GM18517 (cell line): Measurements from ENCODE around the gene SENP2.
"Not testable (repeated sequence)": the region's sequence is repeated elsewhere in the genome, so short reads cannot be mapped to it uniquely, and the experiment has no call there.

Experiments
- ATAC-seq: cut with Tn5 transposase; IDR thresholded peaks from one replicate; pipeline ENCODE4 v1.9.1; 2021; ENCODE audit warnings: mild to moderate bottlenecking, moderate library complexity; ENCODE audit not compliant: unreplicated experiment

Gene SENP2

GRCh38 chr3:185585859-185586685 is at the start of gene SENP2:
Gene SENP2, plus strand, starts transcription at chr3:185586295. Its CDS starts 119 bp downstream, at chr3:185586414.
- ATAC-seq = peak; percentile 96

GRCh38 chr3:185537369-185537970 is 48.6 kb upstream of the SENP2 start:
- ATAC-seq = peak; percentile 99

GRCh38 chr3:185539934-185540333 is 46.2 kb upstream of the SENP2 start:
- ATAC-seq = no peak

DNA sequence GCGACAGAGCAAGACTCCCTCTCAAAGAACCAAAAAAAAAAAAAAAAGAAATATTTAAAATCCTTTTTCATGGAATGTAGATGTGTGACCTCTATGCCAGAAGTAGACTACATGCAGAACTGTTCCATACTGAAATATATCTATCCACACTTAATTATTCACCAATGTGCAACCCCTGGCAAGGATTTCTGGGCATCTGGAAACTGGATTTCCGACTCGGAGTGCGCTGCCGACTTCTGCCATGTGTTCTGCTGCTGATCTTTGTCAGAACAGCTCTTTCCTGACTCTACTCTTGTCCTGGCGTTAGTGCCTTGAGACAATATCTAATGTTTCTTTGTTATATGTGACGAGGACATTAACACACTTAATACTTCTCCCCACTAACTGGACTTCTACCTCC is 45.4 kb upstream of the SENP2 start:
- ATAC-seq = no peak

DNA sequence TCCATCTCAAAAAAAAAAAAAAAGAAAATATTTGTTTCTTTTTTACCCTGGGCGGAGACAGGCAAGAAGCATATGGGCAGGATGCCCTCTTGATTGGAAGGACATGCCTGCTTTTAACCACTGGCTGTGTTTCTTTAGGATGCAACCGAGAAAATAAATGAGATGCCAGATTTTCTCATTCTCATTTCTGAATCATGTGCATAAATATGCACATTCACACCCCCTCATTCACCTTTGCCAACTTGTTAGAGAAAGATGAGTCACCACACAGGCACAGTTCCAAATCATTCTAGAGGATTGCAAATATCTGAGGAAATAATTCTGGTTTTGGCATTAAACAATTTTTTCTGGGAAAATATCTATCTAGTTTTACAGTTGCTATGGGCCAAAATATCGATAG is 37.0 kb upstream of the SENP2 start:
- ATAC-seq = no peak

GRCh38 chr3:185549651-185550111 is 36.4 kb upstream of the SENP2 start:
- no peak for ATAC-seq

DNA sequence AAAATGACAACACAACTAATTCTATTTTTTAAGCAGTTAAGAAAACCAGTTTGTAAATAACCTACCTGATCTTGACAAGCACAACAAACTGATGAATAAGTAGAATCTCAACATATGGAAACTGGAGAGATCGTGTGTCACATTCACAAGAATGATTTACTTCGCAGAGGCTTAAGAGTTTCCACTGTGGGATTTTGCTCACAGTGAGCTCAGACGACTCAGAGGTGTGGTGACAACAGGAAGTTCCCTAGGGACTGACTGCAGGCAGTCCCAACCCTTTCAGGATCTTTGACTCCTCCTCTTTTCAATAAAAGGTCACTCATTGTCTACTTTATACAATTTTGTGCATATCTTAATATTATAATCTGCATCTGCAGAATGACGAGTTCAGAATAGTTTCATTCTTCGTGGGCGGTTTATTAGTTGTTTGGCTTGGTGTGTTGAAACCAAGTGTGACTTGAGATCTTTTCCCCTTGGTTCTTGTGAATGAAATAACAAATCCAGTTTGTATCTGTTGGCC is 33.7 kb upstream of the SENP2 start, which contains the start of gene LIPH:
Gene LIPH (minus strand): TSS at position 231 of the 520 bp plus-strand sequence. CDS start 117 bp downstream, at position 114.
- peak; percentile 63 for ATAC-seq

DNA sequence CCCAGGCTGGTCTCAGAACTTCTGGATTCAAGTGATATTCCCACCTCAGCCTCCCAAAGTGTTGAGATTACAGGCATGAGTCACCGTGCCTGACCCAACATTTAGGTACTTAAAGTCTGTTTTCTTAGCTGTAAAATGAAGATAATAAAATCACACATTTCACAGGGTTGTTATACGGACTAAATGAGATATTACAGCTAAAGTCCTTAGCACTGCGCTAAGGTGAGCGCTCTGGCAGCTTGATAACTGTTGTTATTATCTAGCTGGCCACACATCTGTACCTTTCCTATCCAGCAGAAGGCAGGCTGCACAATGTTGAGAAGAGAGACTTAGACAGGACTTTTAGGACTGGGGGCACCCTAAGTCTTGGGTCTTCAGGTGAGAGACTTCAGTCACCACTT is 31.0 kb upstream of the SENP2 start:
- ATAC-seq = no peak

DNA sequence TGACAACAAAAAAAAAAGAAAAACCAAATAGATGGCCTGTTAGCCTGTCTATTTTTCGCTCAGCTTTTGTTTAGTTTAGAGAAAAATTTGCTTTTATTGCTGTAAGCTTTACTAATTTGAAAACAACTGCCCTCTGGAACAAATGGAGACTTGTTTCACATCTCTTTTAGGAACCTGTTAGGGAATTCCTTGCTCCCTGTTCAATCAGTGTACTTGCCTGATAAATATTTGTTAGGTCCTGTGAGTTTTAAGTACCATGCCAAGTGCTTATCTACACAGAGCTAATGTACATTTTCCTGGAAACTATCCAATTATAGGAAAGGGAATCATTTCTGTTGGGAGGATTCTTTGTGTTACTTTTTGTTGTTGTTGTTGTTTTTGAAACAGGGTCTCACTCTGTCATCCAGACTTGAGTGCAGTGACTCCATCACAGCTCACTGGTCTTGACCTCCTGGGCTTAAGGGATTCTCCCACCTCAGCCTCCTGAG is 30.2 kb upstream of the SENP2 start:
- no peak for ATAC-seq

- not testable (repeated sequence) for ATAC-seq
These were observed 29.5 kb upstream of the SENP2 start for GRCh38 chr3:185556640-185557039.

GRCh38 chr3:185558395-185558794 is 27.7 kb upstream of the SENP2 start:
- no peak for ATAC-seq

GRCh38 chr3:185559706-185560090 is 26.4 kb upstream of the SENP2 start:
- ATAC-seq = no peak

DNA sequence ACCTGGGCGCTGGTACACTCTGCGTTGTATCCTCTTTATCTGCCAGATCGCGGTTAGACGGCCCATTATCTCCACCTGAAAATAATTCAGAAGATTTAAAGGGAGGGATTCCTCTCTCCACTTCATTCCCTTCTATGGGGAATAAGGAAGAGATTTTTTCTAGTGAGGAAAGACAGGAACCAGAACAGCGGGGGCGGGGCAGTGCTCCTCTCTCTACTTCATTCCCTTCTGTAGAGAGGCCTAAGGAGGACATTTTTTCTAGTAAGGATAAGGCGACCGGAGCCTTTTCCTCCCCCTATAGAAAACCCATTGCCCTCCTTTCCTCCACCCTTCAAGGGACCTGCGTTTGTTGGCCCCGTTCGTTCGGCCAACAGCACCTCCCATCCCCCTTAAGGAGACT is 25.4 kb upstream of the SENP2 start:
- ATAC-seq = no peak

GRCh38 chr3:185561374-185561943 is 24.6 kb upstream of the SENP2 start:
- no peak for ATAC-seq

- no peak for ATAC-seq
These were observed 24.1 kb upstream of the SENP2 start for GRCh38 chr3:185561958-185562357.

- ATAC-seq = no peak
These were observed 13.9 kb upstream of the SENP2 start for GRCh38 chr3:185572183-185572582.

DNA sequence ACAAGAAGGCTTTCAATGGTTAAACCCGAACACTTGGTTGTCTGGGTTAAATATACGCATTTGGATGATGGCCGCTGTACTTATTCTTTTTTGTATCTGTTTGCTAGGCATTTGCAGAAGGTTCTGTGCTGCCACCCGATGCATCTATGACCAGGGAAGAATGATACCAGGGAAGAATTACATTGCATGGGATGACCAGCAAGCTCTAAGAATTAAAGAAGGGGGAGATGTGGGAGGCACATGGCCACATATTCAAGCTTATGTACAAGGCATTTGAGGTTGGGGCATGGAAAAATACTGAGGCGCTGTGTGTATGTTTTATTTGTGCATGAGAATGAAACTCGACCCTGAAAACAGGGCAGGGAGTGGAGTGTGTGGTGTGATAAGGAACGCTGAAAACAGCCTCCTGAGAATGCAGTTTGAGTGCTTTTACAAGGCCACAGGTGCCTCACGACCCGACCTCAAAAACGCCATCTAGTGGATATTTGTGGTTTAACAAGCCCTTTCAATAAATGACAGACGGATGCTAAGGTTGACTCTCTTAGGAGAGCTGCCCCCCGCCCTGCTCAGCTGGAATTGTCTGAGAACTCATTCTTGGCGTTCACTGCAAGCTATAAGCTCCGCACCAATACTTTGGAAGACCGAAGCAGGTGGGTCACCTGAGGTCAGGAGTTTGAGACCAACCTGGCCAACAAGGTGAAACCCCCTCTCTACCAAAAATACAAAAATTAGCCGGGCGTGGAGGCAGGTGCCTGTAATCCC is 10.8 kb upstream of the SENP2 start:
- ATAC-seq = not testable (repeated sequence)

- ATAC-seq = no peak
These were observed 3.9 kb upstream of the SENP2 start for GRCh38 chr3:185582236-185582635.

GRCh38 chr3:185582871-185583270 is 3.2 kb upstream of the SENP2 start:
- no peak for ATAC-seq

- ATAC-seq = no peak
These were observed 2.2 kb upstream of the SENP2 start for GRCh38 chr3:185583925-185584324.

- no peak for ATAC-seq
These were observed 1.4 kb upstream of the SENP2 start for GRCh38 chr3:185584686-185585085.
